A673 (cell line): Measurements from ENCODE around the gene TSHZ2. TPM values are rescaled to one million over a fixed set of nuclear protein-coding genes. Genes with fewer than 3 reads are reported as not detected.

Experiments
- BruUV-seq: library from RNA; stranded (reverse); fragments of 400-500 nt; replicated peaks from 2 replicates; lab custom pipeline; 2021; lab: Mats Ljungman, UMichigan
- CTCF ChIA-PET: fragments of 300-600 bp; sonication (Branson Sonifier 250); formaldehyde crosslinking; loops from one replicate; lab custom pipeline; 2022; ENCODE audit warnings: antibody characterized with exemption; lab: Charles Lee
- POLR2A ChIA-PET: fragments of 300-600 bp; sonication (Branson Sonifier 250); formaldehyde crosslinking; loops from one replicate; lab custom pipeline; 2022; ENCODE audit warnings: antibody characterized with exemption; ENCODE audit not compliant: low non-redundant PET; lab: Charles Lee
- DNase-seq: peaks from one replicate; pipeline ENCODE4 v3.0.0-alpha.2; 2015; ENCODE audit warnings: low spot score
- H3K27ac ChIP-seq: fragments of 200-600 bp; sonication (generic); 2 replicates; pipeline ENCODE4 v1.5.1; 2016; ENCODE audit warnings: mixed run types, low read depth, mild to moderate bottlenecking, mixed read lengths, antibody characterized with exemption, low read length; ENCODE audit not compliant: poor library complexity, severe bottlenecking
- H3K27me3 ChIP-seq: fragments of 200-600 bp; sonication (generic); replicated peaks from 2 replicates; pipeline ENCODE4 v1.6.1; 2017; ENCODE audit warnings: mixed run types, low read depth, mild to moderate bottlenecking, mixed read lengths, antibody characterized with exemption, low read length; ENCODE audit not compliant: insufficient read depth, poor library complexity
- H3K36me3 ChIP-seq: fragments of 200-600 bp; sonication (generic); 2 replicates; pipeline ENCODE4 v1.6.1; 2016; ENCODE audit warnings: mixed run types, mild to moderate bottlenecking, mixed read lengths, antibody characterized with exemption, low read length; ENCODE audit not compliant: insufficient read depth, poor library complexity, severe bottlenecking
- H3K4me1 ChIP-seq: fragments of 200-600 bp; sonication (generic); 2 replicates; pipeline ENCODE4 v1.6.1; 2017; ENCODE audit warnings: mixed run types, mild to moderate bottlenecking, mixed read lengths, antibody characterized with exemption, low read length; ENCODE audit not compliant: insufficient read depth, poor library complexity, severe bottlenecking
- H3K4me3 ChIP-seq: fragments of 200-600 bp; sonication (generic); 2 replicates; pipeline ENCODE4 v1.5.1; 2016; ENCODE audit warnings: low read depth, mixed run types, mild to moderate bottlenecking, mixed read lengths, low read length; ENCODE audit not compliant: poor library complexity, severe bottlenecking
- H3K9me3 ChIP-seq: fragments of 200-600 bp; sonication (generic); 2 replicates; pipeline ENCODE4 v1.6.1; 2016; ENCODE audit warnings: mixed run types, low read depth, mild to moderate bottlenecking, mixed read lengths, antibody characterized with exemption, low read length; ENCODE audit not compliant: poor library complexity, severe bottlenecking
- EZH2 ChIP-seq: fragments of 200-600 bp; sonication (generic); IDR thresholded peaks from 2 replicates; pipeline ENCODE4 v1.6.1; 2017; ENCODE audit warnings: borderline replicate concordance, low read depth, mild to moderate bottlenecking, mixed read lengths, antibody characterized with exemption, low read length; ENCODE audit not compliant: poor library complexity, severe bottlenecking
- intact Hi-C: fragments of 100-400 bp; cut with micrococcal nuclease; formaldehyde crosslinking; loops from one replicate; pipeline ENCODE4 v1.10.0; 2022; ENCODE audit not compliant: unreplicated experiment
- total RNA-seq: library from RNA; stranded (reverse); gene quantifications from 2 replicates; pipeline ENCODE4 v1.2.3, GENCODE V29; 2021
- TF ChIP-seq, protein P1 (sequence below): fragments of 300-800, 200-600 bp; sonication (generic); conservative IDR thresholded peaks from 2 replicates; pipeline ENCODE4 v1.5.1; 2017; ENCODE audit warnings: low read depth, mild to moderate bottlenecking, antibody characterized with exemption, low read length, moderate library complexity, mixed read lengths

The TSHZ2 gene
- total RNA-seq, 1 experiment from 2014 or later = 4.1 TPM

DNA sequence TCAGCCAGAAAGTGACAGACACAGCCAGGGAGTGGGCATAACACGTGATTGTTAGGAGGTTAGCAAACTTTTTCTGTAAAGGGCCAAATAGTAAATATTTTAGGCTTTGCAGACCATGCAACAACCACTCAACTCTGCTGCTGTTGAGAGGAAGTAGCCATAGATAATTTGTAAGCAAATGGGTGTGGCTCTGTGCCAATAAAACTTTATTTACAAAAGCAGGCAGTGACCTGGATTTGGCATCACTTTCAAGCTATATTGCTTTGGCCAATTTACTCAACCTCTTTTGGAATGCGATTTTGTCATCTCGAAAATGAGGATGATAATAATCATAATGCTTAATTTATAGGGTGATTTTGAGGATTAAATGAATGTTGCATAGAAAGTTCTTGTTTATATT is 152.6 kb downstream of the TSHZ2 start:
- intact Hi-C loops = no loop called here
- no peak for DNase-seq
- BruUV-seq = no TSS peak
- ChIA-PET POLR2A (no interaction called here), CTCF (no interaction called here)
- Histone ChIP-seq H3K27me3 (no peaks in the 10 kb centered on the region), H3K4me1 (no peaks in the 10 kb centered on the region), H3K4me3 (no peak overlapping the region), H3K9me3 (no peaks in the 10 kb centered on the region), H3K36me3 (no peaks in the 10 kb centered on the region), H3K27ac (no peak overlapping the region)
- TF ChIP-seq, protein P1, sequence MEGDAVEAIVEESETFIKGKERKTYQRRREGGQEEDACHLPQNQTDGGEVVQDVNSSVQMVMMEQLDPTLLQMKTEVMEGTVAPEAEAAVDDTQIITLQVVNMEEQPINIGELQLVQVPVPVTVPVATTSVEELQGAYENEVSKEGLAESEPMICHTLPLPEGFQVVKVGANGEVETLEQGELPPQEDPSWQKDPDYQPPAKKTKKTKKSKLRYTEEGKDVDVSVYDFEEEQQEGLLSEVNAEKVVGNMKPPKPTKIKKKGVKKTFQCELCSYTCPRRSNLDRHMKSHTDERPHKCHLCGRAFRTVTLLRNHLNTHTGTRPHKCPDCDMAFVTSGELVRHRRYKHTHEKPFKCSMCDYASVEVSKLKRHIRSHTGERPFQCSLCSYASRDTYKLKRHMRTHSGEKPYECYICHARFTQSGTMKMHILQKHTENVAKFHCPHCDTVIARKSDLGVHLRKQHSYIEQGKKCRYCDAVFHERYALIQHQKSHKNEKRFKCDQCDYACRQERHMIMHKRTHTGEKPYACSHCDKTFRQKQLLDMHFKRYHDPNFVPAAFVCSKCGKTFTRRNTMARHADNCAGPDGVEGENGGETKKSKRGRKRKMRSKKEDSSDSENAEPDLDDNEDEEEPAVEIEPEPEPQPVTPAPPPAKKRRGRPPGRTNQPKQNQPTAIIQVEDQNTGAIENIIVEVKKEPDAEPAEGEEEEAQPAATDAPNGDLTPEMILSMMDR = no peak
- no peak for TF ChIP-seq EZH2

DNA sequence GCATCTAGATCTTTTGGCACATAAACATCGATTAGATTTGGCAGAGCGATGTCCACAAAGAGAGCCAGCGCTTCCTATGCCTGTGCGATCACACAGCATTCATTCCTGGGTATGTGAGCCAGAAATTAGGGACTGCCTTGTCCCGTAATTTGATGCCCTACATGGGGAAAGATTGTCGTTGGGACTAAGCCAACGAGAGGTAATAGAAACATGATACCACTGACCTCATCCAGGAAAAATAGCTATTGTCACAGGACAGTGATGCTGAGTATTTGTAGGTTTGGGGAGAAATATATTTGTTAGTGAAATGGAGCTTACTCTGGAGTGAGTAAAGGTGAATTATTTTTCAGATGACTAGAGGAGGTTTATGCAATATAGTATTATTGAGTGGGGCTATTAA is 154.0 kb downstream of the TSHZ2 start:
- ChIA-PET CTCF (no interaction called here), POLR2A (no interaction called here)
- Histone ChIP-seq H3K9me3 (no peaks in the 10 kb centered on the region), H3K27ac (no peak overlapping the region), H3K4me1 (peaks cover 6% of the 10 kb centered on the region), H3K36me3 (no peaks in the 10 kb centered on the region), H3K27me3 (no peaks in the 10 kb centered on the region), H3K4me3 (no peak overlapping the region)
- intact Hi-C loops = no loop called here
- BruUV-seq = no TSS peak
- TF ChIP-seq EZH2 = no peak
- TF ChIP-seq, protein P1 = no peak
- DNase-seq = peak; percentile 22

- H3K27ac ChIP-seq = no peak overlapping the region
- H3K9me3 ChIP-seq = no peaks in the 10 kb centered on the region
- intact Hi-C loops = no loop called here
- BruUV-seq = no TSS peak
- DNase-seq = no peak
- ChIA-PET POLR2A (no interaction called here), CTCF (no interaction called here)
- TF ChIP-seq, protein P1 = no peak
- TF ChIP-seq EZH2 = no peak
- no peak overlapping the region for H3K4me3 ChIP-seq
- H3K36me3 ChIP-seq = no peaks in the 10 kb centered on the region
- no peaks in the 10 kb centered on the region for H3K27me3 ChIP-seq
- H3K4me1 ChIP-seq = peaks cover 13% of the 10 kb centered on the region
Measured at GRCh38 chr20:53127027-53127426, 154.9 kb downstream of the TSHZ2 start.
